ENCODE results near the gene GLRX3. TPM values are rescaled to one million over a fixed set of nuclear protein-coding genes. Genes with fewer than 3 reads are reported as not detected.

The GLRX3 gene
- polyA plus RNA-seq, 1 of the 3 experiments (the other 2 are of a cell fraction): 93.8 TPM

GRCh38 chr10:130111113-130111851, 24.9 kb upstream of the GLRX3 start (continued):
- TF ChIP-seq GABPA (IDR thresholded peaks at IDR 0.05; ENCODE audit: low read depth) (peak; percentile 58), MEF2A (IDR thresholded peaks at IDR 0.05; ENCODE audit: borderline replicate concordance, low read depth) (no peak), RCOR1 (IDR thresholded peaks at IDR 0.05; ENCODE audit: low read length) (0 out of 2 replicates have a peak, but pooled peaks have one; percentile 1), RFX5 (IDR thresholded peaks at IDR 0.05; ENCODE audit: low read length) (no peak), USF2 (IDR thresholded peaks at IDR 0.05; ENCODE audit: borderline replicate concordance, low read depth, low read length) (no peak), SIN3A (IDR thresholded peaks at IDR 0.05; ENCODE audit: borderline replicate concordance, low read depth, low read length) (no peak), JUND (IDR thresholded peaks at IDR 0.05) (no peak), TCF12 (IDR thresholded peaks at IDR 0.05) (no peak), YY1 (IDR thresholded peaks at IDR 0.05; ENCODE audit: low read depth) (no peak; the same call in 1 of the 2 replicates), TEAD4 (IDR thresholded peaks at IDR 0.05; ENCODE audit: borderline replicate concordance, insufficient read depth) (no peak)
- TF ChIP-seq, protein P1, sequence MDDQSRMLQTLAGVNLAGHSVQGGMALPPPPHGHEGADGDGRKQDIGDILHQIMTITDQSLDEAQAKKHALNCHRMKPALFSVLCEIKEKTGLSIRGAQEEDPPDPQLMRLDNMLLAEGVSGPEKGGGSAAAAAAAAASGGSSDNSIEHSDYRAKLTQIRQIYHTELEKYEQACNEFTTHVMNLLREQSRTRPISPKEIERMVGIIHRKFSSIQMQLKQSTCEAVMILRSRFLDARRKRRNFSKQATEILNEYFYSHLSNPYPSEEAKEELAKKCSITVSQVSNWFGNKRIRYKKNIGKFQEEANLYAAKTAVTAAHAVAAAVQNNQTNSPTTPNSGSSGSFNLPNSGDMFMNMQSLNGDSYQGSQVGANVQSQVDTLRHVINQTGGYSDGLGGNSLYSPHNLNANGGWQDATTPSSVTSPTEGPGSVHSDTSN (IDR thresholded peaks at IDR 0.05): peak; percentile 96

- ChIA-PET POLR2A (interaction anchor here (1.4 to 2.7 kb wide), 4 partner anchors 10 to 26 kb away, joined by 4 to 49 read pairs (median 9); partner anchors contain the start of gene GLRX3), CTCF (interaction anchor here (0.6 to 3.7 kb wide), 4 partner anchors 9 to 234 kb away, joined by 3 to 38 read pairs (median 8); no protein-coding TSS in a partner anchor)
- WGBS (ENCODE audit: low lambda C conversion rate): 89% methylated on average over 6 of the region's 6 CpGs
- Histone ChIP-seq H4K20me1 (ENCODE audit: insufficient read depth) (no peaks in the 10 kb centered on the region), H3K27me3 (ENCODE audit: insufficient read depth) (no peaks in the 10 kb centered on the region), H3K27ac (ENCODE audit: low read depth in 2 of 2, low read length in 1 of 2) (peak overlapping the region; percentile 84 to 93), H3K4me3 (ENCODE audit: low read depth in 2 of 2, low read length in 1 of 2) (peak overlapping the region; percentile 76 to 95), H3K9me2 (no peaks in the 10 kb centered on the region), H3K9me3 (no peaks in the 10 kb centered on the region), H2AFZ (ENCODE audit: low read depth) (peak overlapping the region; percentile 97; the same call in 1 of the 2 replicates), H3F3A (replicated peaks; ENCODE audit: insufficient read depth) (peaks cover 7% of the 10 kb centered on the region), H3K9ac (peak overlapping the region; percentile 89), H3K79me2 (ENCODE audit: insufficient read depth) (peaks cover 13% of the 10 kb centered on the region), H3K36me3 (replicated peaks in 1 of 2; ENCODE audit: control insufficient read depth in 1 of 2, insufficient read depth in 2 of 2, low read length in 1 of 2) (no peaks in the 10 kb centered on the region), H3K4me1 (ENCODE audit: control insufficient read depth in 1 of 2, insufficient read depth in 2 of 2, low read depth in 1 of 2, low read length in 1 of 2) (peaks cover 3 to 12% of the 10 kb centered on the region in 2 experiments; a peak in 1 of 4 replicates), H3K4me2 (peak overlapping the region; percentile 96)
- DNase-seq: no peak
- TF ChIP-seq CTCF (IDR thresholded peaks at IDR 0.05): no peak
- TF ChIP-seq GATA2 (CRISPR knock-in tag; IDR thresholded peaks at IDR 0.05): no peak
- no peak for TF ChIP-seq GABPA (IDR thresholded peaks at IDR 0.05; ENCODE audit: low read depth)
- TF ChIP-seq, protein P2, sequence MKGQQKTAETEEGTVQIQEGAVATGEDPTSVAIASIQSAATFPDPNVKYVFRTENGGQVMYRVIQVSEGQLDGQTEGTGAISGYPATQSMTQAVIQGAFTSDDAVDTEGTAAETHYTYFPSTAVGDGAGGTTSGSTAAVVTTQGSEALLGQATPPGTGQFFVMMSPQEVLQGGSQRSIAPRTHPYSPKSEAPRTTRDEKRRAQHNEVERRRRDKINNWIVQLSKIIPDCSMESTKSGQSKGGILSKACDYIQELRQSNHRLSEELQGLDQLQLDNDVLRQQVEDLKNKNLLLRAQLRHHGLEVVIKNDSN (IDR thresholded peaks at IDR 0.05; ENCODE audit: borderline replicate concordance, low read depth): no peak
- TF ChIP-seq TCF12 (IDR thresholded peaks at IDR 0.05): no peak
- TF ChIP-seq ELF1 (IDR thresholded peaks at IDR 0.05): no peak
- TF ChIP-seq NFIC (IDR thresholded peaks at IDR 0.05; ENCODE audit: borderline replicate concordance): no peak
- no peak for TF ChIP-seq RXRA (IDR thresholded peaks at IDR 0.05; ENCODE audit: borderline replicate concordance, low read depth)
Measured at GRCh38 chr10:130111852-130112180, 24.4 kb upstream of the GLRX3 start.
